ENCODE data around the gene CCDC60.

Gene CCDC60

GRCh38 chr12:119456824-119457223, 122.3 kb downstream of the CCDC60 start:
- TF ChIP-seq CTCF (IDR thresholded peaks at IDR 0.05; ENCODE audit: low read depth, low read length), result no peak
- H3K4me3 ChIP-seq (ENCODE audit: low read depth, low read length), result no peak overlapping the region

GRCh38 chr12:119457271-119457670, 122.7 kb downstream of the CCDC60 start:
- TF ChIP-seq CTCF (IDR thresholded peaks at IDR 0.05; ENCODE audit: low read depth, low read length), result no peak
- H3K4me3 ChIP-seq (ENCODE audit: low read depth, low read length), result no peak overlapping the region

- no peak overlapping the region for H3K4me3 ChIP-seq (ENCODE audit: low read depth, low read length)
- TF ChIP-seq CTCF (IDR thresholded peaks at IDR 0.05; ENCODE audit: low read depth, low read length), result no peak
Measured at GRCh38 chr12:119459481-119459880, 125.0 kb downstream of the CCDC60 start.

DNA sequence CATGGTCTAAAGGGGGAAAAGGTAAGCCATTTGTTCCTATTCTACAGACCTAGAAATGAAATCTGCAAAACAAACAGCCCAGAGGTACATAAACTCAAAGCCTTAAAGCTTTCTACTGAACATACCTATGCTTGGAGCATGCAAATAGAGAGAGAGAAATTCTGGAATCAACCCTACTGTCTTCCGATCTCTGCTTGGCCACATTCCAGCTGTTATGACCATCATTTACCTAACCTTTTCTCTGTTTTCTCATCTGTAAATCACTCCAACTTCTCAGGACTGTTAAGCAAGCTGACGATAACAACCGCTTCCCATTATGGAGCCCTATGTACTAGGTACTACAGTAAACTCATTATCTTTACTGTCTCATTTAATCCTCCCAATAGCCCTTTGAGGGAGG, 126.3 kb downstream of the CCDC60 start:
- TF ChIP-seq CTCF (IDR thresholded peaks at IDR 0.05; ENCODE audit: low read depth, low read length), result no peak
- no peak overlapping the region for H3K4me3 ChIP-seq (ENCODE audit: low read depth, low read length)

GRCh38 chr12:119461636-119462214, 127.2 kb downstream of the CCDC60 start:
- TF ChIP-seq CTCF (IDR thresholded peaks at IDR 0.05; ENCODE audit: low read depth, low read length), result no peak
- H3K4me3 ChIP-seq (ENCODE audit: low read depth, low read length), result no peak overlapping the region

DNA sequence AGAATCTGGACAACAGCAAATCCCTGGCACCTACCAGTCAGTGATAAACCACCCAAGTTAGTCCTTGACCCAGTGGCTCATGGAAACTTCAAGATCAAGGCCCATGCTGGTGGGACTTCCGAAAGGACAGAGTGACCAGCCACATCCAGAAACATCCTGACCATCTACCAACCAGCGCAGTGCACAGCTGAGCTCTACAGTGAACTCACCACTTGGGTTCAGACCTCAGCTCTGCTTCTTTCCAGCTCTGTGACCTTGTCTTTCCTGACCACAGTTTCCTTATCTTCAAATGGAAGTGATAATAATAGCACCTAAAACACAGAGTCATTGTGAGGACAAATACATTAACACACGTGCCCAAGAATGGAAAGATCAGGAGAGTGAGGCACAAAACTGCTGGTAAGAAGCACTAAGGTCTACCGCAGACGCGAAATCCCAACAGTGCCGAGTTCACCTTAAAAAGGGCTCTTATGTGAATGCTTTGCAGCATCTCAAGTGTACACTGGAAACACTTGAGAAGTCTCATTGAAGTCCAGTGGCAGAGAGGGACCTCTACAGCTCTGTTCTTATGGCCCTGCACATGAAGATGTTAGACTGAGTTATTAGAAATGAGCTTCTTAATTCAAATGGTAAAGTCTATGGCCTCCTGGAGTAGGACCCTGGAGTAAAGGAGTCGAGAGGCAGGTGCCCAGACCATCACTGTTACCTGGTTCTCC, 128.8 kb downstream of the CCDC60 start:
- no peak overlapping the region for H3K4me3 ChIP-seq (ENCODE audit: low read depth, low read length)
- TF ChIP-seq CTCF (IDR thresholded peaks at IDR 0.05; ENCODE audit: low read depth, low read length), result no peak

- H3K4me3 ChIP-seq (ENCODE audit: low read depth, low read length), result no peak overlapping the region
- no peak for TF ChIP-seq CTCF (IDR thresholded peaks at IDR 0.05; ENCODE audit: low read depth, low read length)
Measured at GRCh38 chr12:119468296-119468695, 133.8 kb downstream of the CCDC60 start.
